Mucosa of descending colon (tissue), 3 donors: ENCODE results near the gene MCTP1. TPM values are rescaled to one million over a fixed set of nuclear protein-coding genes. Genes with fewer than 3 reads are reported as not detected.

Experiments
- ATAC-seq: fragments of 200-7000 bp; cut with Tn5 transposase; one replicate; pipeline ENCODE4 v1.9.1; 2020; ENCODE audit warnings: mild to moderate bottlenecking, moderate library complexity
- DNase-seq, 3 donors: peaks; one replicate each; pipeline ENCODE4 v3.0.0-alpha.2; 2020
- H3K36me3 ChIP-seq: fragments of 200-600 bp; one replicate; pipeline ENCODE4 v1.8.0; 2021; ENCODE audit warnings: low read depth, mild to moderate bottlenecking
- H3K4me1 ChIP-seq: fragments of 200-600 bp; one replicate; pipeline ENCODE4 v1.8.0; 2021; ENCODE audit warnings: low read depth, mild to moderate bottlenecking
- H3K4me3 ChIP-seq: fragments of 200-600 bp; one replicate; pipeline ENCODE4 v1.8.0; 2021; ENCODE audit warnings: mild to moderate bottlenecking
- H3K9me3 ChIP-seq: fragments of 200-600 bp; one replicate; pipeline ENCODE4 v1.8.0; 2021; ENCODE audit warnings: mild to moderate bottlenecking
- intact Hi-C, 2 donors: fragments of 100-400 bp; cut with DNase I in 1 of 2; cut with micrococcal nuclease in 1 of 2; formaldehyde crosslinking; loops; one replicate each; pipeline versions ENCODE4 v1.11.0 to v1.11.1; 2022; cut with DNase I, micrococcal nuclease
- total RNA-seq, 3 donors: library from RNA; stranded (reverse); fragmentation: NEBNext Ultra II Directional in 2 of 3; extraction: Animal tissue kit (Norgen Biotek cat#: 25700) in 2 of 3; gene quantifications; one replicate each; pipeline versions ENCODE4 v1.2.1 to v1.2.4, GENCODE V29; 2021 to 2023
- TF ChIP-seq, protein P1 (sequence below): fragments of 200-600 bp; IDR thresholded peaks from one replicate; pipeline ENCODE4 v1.8.0; 2022; ENCODE audit warnings: antibody characterized with exemption, mild to moderate bottlenecking
- donor health status: DM: no; HTN: no; CAD: no; lungs with moderate emphysema.
- donor health status: DM: no; HTN: no; CAD: no.
- donor health status: DM: no; HTN: yes; CAD: no.

MCTP1 gene
- total RNA-seq, 3 donors from 2014 or later, result 6.8 to 12.3 (median 7.7) TPM

DNA sequence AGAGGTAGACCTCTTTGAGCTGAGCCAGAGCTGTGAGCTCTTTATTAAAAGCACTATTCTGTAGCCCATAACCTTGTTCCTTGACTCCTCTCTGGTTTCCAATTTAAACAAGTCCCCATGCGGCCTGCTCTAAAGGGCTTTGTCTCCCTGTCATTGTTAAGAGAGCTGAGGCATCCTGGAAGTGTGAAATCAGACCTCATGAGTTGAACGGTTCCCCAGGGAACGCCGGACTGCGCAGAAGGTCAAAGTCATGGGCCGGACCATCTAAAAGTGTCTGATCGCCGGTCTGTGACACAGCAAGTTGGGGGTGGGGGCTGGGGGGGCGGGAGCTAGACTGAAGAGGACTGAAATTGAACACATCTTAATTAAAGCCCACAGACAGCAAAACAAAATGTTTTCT, 400.6 kb downstream of the MCTP1 start:
- ATAC-seq, result no peak
- intact Hi-C loops, result no loop called here
- no peak overlapping the region for H3K4me3 ChIP-seq
- H3K36me3 ChIP-seq, result no peaks in the 10 kb centered on the region
- H3K4me1 ChIP-seq, result no peaks in the 10 kb centered on the region
- DNase-seq, result no peak
- no peaks in the 10 kb centered on the region for H3K9me3 ChIP-seq
- TF ChIP-seq, protein P1, sequence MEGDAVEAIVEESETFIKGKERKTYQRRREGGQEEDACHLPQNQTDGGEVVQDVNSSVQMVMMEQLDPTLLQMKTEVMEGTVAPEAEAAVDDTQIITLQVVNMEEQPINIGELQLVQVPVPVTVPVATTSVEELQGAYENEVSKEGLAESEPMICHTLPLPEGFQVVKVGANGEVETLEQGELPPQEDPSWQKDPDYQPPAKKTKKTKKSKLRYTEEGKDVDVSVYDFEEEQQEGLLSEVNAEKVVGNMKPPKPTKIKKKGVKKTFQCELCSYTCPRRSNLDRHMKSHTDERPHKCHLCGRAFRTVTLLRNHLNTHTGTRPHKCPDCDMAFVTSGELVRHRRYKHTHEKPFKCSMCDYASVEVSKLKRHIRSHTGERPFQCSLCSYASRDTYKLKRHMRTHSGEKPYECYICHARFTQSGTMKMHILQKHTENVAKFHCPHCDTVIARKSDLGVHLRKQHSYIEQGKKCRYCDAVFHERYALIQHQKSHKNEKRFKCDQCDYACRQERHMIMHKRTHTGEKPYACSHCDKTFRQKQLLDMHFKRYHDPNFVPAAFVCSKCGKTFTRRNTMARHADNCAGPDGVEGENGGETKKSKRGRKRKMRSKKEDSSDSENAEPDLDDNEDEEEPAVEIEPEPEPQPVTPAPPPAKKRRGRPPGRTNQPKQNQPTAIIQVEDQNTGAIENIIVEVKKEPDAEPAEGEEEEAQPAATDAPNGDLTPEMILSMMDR, result no peak

DNA sequence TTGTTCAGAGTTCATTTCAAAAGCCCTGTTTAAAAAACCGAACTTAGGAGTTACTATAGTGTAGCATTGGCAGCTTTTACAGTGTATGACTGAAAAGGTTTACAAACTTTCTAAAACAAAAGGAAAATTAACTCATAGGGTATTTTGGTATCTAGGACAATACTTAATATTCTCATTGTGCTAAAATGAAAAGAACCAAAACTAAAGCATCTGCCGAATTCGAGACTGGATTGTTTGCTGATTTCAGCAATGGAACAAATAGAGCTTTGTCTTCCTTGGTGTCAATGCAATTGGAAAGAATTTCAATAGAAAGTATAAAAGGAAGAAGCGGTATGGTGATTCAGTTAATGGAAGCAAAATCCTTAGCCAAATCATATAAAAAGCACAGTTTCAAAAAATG, 412.4 kb downstream of the MCTP1 start:
- no peaks in the 10 kb centered on the region for H3K36me3 ChIP-seq
- no peak for DNase-seq
- no peak overlapping the region for H3K4me3 ChIP-seq
- no peak for ATAC-seq
- H3K9me3 ChIP-seq, result no peaks in the 10 kb centered on the region
- no peaks in the 10 kb centered on the region for H3K4me1 ChIP-seq
- intact Hi-C loops, result no loop called here
- TF ChIP-seq, protein P1, result no peak

DNA sequence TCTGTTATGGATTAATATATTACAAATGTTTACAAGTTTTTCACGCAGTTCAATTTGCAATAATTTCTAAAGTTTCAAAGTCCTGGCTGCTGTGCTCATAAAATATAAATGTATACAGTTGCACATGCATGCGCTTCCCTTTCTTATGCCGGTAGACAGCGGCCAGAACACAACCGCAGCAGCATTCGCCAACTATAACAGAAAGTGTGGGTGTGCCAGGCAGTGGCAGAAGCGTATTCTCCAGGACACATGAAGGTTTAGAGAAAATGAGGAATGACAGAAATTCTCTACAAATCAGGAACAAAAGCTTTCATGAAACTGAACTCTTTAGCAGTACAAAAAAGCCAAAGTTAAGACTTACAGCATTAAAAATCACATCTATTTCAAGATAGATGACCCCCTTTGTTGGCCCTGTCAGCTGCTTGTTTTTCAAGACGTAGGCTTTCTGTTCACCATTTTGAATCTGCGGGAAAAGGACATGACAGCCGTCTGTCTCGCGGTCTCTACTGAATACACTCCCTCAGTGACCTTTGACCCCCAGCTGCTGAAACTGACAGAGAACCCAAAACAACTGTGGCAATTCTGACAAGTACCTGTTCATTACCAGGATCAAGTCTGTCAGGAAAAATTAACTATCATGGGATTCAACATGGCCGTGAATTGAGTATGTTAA, 414.2 kb downstream of the MCTP1 start:
- TF ChIP-seq, protein P1, result no peak
- intact Hi-C loops, result no loop called here
- Histone ChIP-seq H3K36me3 (no peaks in the 10 kb centered on the region), H3K4me1 (no peaks in the 10 kb centered on the region), H3K4me3 (no peak overlapping the region), H3K9me3 (no peaks in the 10 kb centered on the region)
- peak in 1 of 3 donors; percentile 5 for DNase-seq
- no peak for ATAC-seq

DNA sequence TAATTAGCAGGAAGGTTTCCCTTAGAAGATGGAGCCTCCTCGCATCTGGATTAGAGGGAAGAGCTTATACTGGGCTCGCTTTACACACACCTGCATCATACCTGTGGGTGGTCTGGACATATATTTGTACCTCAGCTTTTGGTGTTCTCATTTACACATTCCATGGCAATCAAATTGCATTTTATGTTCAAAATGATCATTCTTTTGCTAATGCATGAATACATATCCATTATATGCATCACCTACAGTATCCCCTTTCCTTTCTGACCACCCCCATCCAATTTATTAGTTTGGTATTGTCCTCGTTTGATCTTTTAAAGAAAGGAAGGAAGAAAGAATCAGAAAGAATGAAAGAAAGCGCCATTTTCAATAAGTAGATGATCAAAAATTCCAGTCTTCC, 415.0 kb downstream of the MCTP1 start:
- intact Hi-C loops, result no loop called here
- Histone ChIP-seq H3K9me3 (no peaks in the 10 kb centered on the region), H3K36me3 (no peaks in the 10 kb centered on the region), H3K4me3 (no peak overlapping the region), H3K4me1 (no peaks in the 10 kb centered on the region)
- ATAC-seq, result no peak
- DNase-seq, result no peak
- TF ChIP-seq, protein P1, result no peak

DNA sequence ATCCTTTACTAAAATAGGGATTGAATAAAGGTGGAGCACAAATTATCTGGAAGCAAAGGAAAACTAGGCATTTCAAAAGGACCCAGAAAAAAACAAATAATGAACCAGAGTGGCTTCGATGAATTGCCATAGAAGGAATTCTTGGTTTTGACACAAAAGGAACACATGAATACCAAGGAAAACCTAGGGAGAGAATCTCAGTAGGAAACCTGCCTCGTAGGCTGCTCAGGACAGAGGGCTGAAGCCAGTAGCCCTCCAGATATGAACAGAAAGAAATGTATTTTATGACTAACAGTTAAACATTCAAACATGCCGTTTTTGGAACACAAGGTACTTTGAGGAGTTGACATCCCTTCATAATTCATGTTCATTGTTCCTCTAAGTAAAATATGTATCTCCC, 420.9 kb downstream of the MCTP1 start:
- Histone ChIP-seq H3K4me3 (no peak overlapping the region), H3K9me3 (no peaks in the 10 kb centered on the region), H3K4me1 (no peaks in the 10 kb centered on the region), H3K36me3 (no peaks in the 10 kb centered on the region)
- intact Hi-C loops, result no loop called here
- ATAC-seq (no peak), DNase-seq (no peak)
- TF ChIP-seq, protein P1, result no peak

DNA sequence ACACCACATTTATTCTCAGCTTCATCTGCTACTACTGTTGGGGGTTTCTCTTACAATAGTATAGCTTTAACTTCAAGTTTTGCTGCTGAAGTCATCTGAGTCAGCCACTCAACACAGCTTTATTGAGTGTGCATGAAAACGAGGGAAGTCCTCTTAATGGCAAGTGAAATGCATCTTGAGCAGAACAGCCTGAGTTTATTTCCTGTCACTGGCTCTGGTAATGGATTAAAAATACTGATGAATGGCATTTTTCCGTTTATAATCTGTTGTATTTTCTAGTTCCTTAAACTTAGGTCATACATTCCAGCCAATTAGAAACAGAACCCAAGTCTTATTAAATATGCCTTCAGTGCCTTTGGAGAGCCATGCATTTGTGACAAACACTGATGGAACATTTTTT, 427.8 kb downstream of the MCTP1 start:
- intact Hi-C loops, result no loop called here
- ATAC-seq (no peak), DNase-seq (no peak)
- Histone ChIP-seq H3K4me1 (no peaks in the 10 kb centered on the region), H3K9me3 (no peaks in the 10 kb centered on the region), H3K36me3 (no peaks in the 10 kb centered on the region), H3K4me3 (no peak overlapping the region)
- TF ChIP-seq, protein P1, result no peak
